Fibroblast of villous mesenchyme (primary cell): Measurements from ENCODE around the gene GLOD5. TPM values are rescaled to one million over a fixed set of nuclear protein-coding genes. Genes with fewer than 3 reads are reported as not detected.

ENCODE experiments used
- DNase-seq: peaks from one replicate; pipeline ENCODE4 v3.0.0-alpha.2; 2010; ENCODE audit warnings: low read depth
- H3K4me3 ChIP-seq: 2 replicates; pipeline ENCODE4 v1.5.1; 2011; ENCODE audit warnings: low read depth, mild to moderate bottlenecking, low read length
- total RNA-seq: library from RNA; depleted of rRNA; stranded (reverse); fragments of >200 nt; gene quantifications from 2 replicates; pipeline ENCODE4 v1.2.3, GENCODE V29; 2012
- TF ChIP-seq, protein P1 (sequence below): IDR thresholded peaks from 2 replicates; pipeline ENCODE4 v1.5.1; 2012; ENCODE audit warnings: low read depth, mild to moderate bottlenecking, low read length; ENCODE audit not compliant: insufficient read depth

GLOD5 gene
- total RNA-seq, 1 donor = not detected

GRCh38 chrX:48737213-48737938, 24.2 kb upstream of the GLOD5 start:
- H3K4me3 ChIP-seq = peak overlapping the region; percentile 70
- TF ChIP-seq, protein P1, sequence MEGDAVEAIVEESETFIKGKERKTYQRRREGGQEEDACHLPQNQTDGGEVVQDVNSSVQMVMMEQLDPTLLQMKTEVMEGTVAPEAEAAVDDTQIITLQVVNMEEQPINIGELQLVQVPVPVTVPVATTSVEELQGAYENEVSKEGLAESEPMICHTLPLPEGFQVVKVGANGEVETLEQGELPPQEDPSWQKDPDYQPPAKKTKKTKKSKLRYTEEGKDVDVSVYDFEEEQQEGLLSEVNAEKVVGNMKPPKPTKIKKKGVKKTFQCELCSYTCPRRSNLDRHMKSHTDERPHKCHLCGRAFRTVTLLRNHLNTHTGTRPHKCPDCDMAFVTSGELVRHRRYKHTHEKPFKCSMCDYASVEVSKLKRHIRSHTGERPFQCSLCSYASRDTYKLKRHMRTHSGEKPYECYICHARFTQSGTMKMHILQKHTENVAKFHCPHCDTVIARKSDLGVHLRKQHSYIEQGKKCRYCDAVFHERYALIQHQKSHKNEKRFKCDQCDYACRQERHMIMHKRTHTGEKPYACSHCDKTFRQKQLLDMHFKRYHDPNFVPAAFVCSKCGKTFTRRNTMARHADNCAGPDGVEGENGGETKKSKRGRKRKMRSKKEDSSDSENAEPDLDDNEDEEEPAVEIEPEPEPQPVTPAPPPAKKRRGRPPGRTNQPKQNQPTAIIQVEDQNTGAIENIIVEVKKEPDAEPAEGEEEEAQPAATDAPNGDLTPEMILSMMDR = no peak
- peak; percentile 98 for DNase-seq

DNA sequence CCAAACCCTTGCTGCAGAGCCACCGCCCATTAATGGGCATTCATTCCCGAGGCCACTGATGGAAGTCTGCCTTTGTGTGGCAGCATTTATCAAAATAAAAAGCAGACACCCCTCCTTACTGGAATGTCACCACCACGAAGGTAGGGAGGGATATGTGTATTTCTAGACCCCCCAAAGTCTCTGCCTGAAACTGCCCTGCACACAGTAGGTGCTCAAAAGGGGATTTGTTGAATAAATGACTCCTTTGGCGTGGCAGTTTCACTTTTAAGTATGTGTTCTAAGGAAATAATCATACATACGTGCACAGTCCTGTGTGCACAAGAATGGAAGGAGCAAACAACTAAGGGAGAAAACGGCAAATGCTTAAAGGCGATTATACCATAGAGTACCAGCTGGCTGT, 23.6 kb upstream of the GLOD5 start:
- TF ChIP-seq, protein P1 = no peak
- peak overlapping the region; percentile 70 for H3K4me3 ChIP-seq
- no peak for DNase-seq

DNA sequence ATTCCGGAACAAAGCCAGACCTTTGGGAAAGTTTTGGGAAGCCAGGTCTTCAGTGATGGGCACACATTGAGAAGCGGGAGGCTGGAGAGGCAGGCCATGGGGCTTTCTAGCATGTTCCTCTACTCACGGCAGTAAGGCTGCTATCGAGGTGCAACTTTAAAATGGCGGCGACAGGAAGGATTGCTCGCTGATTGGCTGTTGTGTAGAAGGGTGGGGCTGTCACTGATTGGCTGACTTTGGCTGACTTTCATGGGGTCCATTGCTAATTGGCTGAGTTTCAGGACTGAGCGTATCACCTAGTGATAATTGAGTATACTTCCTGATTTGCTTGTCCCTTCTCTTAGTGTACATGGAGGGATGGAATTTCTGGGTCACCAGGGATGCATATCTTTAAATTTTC, 19.7 kb upstream of the GLOD5 start:
- H3K4me3 ChIP-seq = no peak overlapping the region
- TF ChIP-seq, protein P1 = no peak
- DNase-seq = no peak

GRCh38 chrX:48745222-48745621, 16.3 kb upstream of the GLOD5 start:
- no peak overlapping the region for H3K4me3 ChIP-seq
- TF ChIP-seq, protein P1 = no peak
- DNase-seq = no peak

- TF ChIP-seq, protein P1 = no peak
- DNase-seq = no peak
- no peak overlapping the region for H3K4me3 ChIP-seq
Measured at GRCh38 chrX:48747415-48748016, 14.0 kb upstream of the GLOD5 start.

DNA sequence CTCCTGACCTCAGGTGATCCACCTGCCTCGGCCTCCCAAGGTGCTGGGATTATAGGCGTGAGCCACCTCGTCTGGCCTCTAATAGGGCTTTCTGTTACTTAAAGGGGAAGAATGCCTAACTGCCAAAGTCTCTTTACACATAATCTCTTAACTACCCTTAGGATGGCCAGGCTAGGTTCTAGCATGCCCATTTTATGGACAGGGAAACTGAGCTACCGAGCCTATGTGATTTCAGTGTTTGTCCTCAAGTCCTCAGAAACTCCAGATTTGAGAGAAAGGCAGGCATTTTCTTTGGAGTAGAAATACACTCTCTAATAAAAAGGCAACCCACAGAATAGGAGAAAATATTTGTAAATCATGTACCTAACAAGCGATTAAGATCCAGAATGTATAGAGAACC, 12.4 kb upstream of the GLOD5 start:
- H3K4me3 ChIP-seq = no peak overlapping the region
- DNase-seq = no peak
- TF ChIP-seq, protein P1 = no peak
